ENCODE data around the gene CIT.

Gene CIT

DNA sequence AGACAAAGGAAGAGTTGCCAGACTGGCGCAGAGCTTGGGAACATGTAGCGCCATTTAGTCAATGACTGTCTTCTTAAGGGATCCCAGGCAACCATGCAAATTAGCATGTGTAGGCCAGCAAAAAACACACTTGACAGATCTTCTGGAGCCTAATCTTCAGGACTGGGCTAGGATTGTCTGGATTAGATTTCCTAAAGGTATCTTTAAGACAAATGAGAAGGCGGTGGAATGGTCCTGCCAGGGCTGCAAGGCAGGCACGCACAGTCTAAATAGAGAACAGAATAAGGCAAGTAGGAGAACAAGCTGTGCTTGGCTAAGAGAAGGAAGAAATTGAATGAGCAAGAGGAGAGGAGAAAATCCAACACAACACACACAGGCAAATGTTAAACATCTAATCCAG lies 80.0 kb downstream of the CIT start:
- DNase-seq, result no peak

GRCh38 chr12:119796292-119796691 lies 80.8 kb downstream of the CIT start:
- DNase-seq, result no peak

GRCh38 chr12:119791453-119791852 lies 85.7 kb downstream of the CIT start:
- DNase-seq, result no peak

- DNase-seq, result no peak
These were observed 88.3 kb downstream of the CIT start for GRCh38 chr12:119788786-119789185.

DNA sequence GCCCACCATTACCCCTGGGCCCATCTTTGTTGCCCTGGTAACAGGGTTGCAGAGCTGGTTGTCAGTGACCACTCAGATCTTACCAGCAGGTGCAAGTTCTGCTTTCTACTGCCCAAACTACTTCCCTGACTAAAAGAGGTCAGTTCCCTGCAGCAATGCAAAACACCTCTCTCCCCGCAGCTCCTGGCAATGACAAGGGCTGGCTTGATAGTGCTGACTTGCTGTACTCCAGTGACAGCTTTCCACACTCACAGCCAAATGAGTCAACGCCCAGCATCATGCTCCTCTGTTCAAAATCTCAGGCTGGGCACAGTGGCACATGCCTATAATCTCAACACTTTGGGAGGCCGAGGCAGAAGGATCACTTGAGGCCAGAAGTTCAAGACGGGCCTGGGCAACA lies 90.6 kb downstream of the CIT start:
- no peak for DNase-seq

DNA sequence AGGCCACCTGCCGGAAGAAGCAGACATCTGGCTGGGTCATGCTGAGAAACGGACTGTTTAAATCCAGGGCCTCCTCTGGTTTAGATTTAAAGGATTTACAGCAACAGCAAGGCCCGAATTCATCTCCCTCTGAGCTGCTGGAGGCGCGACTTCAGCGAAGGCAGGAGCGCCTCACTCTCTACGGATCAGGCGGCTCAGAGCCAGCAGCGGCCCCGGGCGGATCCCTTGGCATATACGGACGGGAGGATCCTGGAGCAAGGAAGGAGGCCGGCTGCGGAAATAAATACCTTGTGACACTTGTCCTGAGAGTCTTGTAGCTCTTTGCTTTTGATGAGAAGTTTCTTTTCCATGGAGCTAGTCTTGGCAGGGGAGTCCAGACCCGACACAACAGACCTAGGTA lies 92.4 kb downstream of the CIT start:
- DNase-seq, result no peak

DNA sequence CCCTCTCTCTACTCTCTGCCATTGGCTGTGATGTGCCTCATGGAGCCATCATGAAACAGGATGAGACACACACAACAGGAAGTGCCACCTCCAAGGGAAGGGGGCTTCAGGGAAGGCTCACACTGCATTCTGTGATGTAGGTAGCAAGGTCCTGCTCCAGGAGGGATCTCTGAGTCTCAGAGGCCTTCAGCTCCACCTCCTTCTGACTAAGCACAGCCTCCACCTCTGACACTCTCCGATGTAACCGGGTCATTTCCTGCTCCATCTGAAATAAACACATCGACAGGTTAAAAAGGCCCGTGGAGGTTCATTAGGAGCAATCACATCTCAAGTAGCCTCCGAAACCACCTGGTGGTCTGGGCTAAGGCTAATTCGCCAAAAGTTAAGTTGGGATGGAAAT lies 93.3 kb downstream of the CIT start:
- DNase-seq, result no peak

DNA sequence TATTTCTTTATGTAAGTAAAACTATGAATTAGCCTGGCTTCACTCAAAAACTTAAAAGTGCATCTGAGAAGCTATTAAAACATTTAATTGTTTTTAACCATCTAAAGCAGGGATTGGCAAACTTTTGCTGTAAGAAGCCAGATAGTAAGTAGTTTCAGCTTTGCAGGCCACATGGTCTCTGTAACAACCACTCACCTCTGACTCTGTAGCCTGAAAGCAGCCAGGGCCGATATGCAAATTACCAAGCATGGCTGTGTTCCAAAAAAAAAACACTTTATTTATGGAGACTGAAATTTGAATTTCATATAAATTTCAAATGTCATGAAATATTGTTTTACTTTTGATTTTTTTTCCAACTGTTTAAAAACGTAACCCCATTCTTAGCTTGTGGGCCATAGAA lies 95.3 kb downstream of the CIT start:
- no peak for DNase-seq

DNA sequence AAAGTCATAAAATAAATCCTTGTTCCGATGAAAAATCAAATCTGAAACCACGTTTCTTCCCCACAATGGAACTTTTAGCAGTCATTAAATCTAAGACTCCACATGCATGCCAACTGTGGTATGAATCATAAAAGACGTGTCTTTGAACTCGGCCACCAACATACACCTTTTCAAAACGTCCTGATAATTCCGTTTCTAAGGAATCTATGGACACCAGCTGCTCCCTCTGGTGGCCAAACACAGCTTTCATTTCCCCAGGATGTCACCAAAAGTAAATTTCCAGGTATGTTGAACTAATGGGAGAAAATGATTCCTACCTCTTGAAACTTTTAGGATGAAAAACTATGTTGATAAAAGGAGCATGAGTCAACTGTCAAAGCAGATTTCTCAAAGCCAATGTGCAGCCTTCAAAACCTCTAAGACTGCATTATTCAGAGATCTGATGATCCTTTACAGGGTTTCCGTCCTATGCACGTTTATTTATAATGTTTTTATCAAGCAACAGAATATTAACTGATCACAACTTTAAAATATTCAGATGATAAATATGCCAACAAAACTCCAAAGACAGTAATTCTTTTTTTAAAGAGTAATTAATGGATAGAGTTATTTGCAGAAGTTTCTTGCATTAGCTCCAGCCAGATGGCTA lies 96.2 kb downstream of the CIT start:
- DNase-seq, result peak; percentile 45

GRCh38 chr12:119775246-119775895 lies 101.7 kb downstream of the CIT start:
- DNase-seq, result no peak

DNA sequence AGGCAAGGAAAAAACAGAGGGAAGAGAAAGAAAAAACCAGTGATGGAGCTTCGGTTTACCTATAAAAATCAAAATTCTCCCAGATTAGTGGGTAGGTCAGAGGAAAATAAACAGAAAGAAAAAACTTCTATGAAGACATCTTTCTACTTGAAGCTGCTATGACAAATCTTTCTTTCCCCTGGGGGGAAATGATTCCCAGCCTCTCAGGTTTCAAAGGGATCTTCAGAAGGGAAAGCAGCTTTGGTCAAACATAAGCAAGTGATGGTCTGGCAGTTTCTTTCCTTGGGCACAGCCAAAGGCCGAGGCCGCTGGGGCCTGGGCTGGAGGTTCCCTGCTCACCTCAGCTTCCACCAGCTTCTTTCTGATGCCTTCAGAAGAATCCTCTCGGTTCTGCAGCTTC lies 104.7 kb downstream of the CIT start:
- no peak for DNase-seq

- no peak for DNase-seq
These were observed 107.0 kb downstream of the CIT start for GRCh38 chr12:119770146-119770545.

GRCh38 chr12:119762619-119763018 lies 114.5 kb downstream of the CIT start:
- DNase-seq, result no peak

DNA sequence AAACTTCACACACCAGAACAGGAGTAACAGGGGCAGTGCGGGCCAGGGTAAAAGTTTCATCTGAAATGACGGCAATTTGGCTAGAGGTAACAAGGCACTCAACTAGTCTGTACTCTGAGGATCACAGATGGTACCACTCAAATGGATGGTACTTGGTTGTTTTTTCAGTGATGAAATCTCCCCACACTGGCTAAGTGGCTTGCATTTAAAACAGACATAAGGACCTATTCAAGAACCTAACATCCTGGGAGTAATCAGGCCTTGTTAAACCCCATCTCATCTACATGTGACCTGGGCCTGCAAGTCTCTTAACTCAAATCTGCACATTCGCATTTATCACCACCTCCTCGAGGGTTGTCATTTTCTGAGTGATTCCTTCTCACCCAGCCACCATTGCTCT lies 118.4 kb downstream of the CIT start:
- no peak for DNase-seq

DNA sequence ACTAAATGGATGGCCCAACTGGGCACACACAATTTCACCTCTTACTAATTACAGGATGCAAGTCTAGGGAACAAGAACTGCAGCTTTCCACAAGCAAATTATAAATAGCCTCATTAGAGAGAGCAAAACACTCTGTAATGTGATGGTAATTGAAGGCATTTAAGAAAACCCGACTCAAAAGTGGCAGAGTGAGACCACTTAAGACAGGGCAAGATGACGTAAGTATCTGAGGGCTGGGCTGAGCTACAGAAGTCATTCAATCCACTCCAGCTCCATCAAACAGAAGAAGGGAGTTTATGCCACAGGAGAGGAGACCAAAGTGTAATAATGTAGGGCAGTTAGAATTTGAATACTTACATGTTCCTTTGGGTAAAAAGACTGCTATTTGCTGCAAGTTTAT lies 118.9 kb downstream of the CIT start:
- no peak for DNase-seq

DNA sequence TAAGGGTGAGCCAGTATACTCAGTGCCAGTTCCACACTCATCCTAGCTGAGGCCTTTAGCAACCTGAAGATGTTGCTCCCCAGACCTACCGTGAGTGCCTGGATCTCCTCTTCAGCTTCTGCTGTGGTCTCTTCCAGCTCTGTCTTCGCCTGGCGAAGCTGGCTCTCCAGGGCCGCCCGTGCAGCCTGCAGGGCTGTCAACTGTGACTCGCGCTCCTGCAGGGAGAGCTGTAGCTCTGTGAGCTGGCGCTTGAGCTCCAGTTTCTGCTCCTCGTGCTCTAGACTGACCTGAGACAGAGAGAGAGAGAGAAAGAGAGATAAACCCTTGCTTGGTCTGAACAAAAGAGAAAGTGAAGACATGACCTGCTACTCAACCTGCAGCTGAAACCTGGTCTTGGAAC lies 125.2 kb downstream of the CIT start:
- no peak for DNase-seq

DNA sequence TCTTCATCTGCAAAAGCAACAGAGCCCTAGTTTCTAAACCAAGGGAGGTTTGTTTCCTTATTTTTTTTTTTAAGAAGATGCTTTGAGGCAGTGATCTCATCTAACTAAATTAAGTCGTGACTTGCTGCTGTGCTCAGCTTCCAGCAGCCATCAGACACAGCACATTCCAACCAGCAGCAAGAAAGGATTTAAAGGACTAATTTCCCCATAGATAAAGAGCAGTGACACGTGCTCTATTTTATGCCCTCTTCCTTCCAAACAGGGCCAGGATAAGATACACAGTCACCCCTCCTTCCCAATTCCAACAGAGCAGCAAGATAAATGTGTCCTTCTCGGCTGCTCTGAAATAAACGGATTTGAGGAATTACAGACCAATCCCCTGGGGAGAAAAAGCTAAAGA lies 127.5 kb downstream of the CIT start:
- DNase-seq, result no peak

DNA sequence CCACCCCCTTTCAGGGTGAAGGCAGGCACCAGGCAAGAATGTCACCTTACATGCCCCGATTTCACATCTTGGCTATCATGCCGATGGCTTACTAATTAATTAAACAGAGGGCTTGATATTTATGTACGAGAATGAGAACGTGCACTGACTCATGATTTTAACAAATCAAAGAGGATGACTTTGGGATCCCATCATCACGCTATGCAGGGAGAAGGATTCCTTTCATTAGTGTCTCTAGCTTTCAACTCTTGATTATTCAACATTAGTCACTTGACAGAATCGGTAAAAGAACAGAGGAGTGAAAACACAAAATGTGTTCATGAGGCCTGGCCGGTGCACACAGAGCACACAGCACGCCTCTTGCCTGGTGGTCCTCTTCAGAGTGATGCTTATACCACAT lies 128.6 kb downstream of the CIT start:
- no peak for DNase-seq

DNA sequence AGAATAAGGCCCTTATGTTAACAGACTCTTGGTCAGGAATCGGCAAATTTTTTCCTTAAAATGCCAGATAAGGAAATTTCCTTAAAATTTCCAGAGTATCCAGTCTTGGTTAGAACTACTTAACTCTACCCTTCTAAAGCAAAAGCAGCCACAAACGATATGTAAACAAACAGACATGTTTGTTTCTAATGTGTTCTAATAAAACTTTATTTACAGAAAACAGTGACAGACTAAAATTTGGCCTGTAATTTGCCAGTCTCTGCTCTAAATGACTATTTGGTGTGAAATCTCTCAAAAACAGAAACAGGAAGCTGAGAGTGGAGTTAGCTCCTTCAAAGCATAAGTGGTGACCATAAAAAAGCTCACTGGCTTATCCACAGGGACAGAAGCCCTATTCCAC lies 131.0 kb downstream of the CIT start:
- DNase-seq, result no peak

DNA sequence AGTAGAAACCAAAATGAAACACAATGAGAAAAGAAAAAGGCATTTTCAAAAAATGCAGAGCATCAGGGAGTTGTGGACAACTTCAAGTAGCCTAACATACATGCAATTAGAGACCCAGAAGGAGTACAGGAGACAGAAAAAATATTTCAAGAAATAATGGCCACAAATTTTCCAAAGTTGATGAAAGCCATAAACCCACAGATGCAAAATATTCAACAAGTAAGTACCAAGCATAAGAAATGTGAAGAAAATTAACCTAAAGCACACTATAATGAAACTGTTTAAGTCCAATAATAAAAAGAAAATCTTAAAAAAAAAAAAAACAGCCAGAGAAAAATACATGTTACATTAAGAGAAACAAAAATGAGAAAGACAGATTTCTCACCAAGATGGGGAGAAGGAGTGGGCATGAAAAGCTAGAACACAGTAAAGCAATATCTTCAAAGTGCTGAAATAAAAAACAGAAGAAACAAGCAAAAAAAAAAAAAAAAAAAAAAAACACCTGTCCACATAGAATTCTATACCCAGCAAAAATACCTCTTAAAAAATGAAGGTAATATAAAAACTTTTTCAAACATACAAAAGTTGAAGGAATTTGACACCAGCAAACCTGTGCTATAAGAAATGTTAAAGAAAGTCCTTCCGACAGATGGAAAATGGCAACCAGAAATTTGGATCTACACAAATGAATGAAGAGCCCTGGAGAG lies 132.1 kb downstream of the CIT start:
- no peak for DNase-seq

DNA sequence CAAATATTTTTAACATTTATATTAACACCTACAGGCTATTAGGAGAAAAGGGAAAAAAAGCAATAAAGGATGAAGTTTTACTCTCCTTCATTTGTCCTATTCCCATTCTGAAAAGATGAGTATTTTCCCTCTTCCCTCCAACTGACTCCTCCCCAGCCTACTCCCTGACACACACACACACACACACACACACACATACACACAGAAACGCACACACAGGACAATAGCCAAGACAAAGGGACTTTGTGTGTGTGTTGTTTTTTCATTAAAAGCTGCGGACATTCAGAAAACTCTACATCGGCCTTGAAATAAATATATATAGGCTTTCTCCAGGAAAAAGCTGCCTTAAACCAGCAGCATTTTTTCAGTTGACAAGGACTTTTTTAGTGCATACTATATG lies 134.4 kb downstream of the CIT start:
- DNase-seq, result no peak

- no peak for DNase-seq
These were observed 136.3 kb downstream of the CIT start for GRCh38 chr12:119740830-119741229.

DNA sequence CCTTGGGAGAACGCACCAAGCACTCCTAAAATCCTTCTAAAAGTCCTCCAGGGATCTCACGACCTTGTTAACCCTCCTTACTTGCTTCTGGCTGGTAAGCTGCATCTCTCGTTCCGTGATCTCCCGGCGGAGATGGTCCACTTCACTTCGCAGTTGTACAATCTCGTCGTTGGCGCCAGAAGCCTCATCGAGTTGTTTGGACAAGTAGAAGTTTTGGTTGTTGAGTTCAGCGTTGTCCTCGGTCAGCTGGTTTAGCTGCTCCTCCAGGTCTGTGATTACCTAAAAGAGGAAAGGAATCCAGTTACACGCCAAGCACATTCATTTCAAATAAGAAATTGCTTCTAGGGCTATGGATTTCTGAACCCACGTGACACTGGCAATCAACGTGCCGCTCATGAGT lies 142.0 kb downstream of the CIT start:
- DNase-seq, result no peak

DNA sequence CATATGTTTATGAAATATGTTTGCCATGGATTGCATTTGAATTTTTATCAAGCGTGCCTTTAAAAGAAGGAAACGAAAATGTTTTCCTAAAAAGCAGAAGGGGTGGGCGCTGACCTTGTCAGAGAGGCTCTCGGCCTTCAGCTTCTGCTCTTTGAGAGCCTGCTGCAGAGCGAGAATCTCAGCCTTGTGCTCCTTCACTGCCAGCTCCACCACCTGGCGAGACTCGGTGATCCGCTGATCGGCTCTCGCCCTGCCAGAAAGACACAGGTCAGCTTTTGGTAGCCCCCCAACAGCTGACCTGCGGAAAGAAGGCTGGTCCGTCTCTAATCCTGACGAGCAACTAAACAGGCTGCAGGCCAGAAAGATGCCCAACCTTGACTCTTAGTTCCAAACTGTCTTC lies 146.7 kb downstream of the CIT start:
- no peak for DNase-seq

GRCh38 chr12:119729871-119730270 lies 147.2 kb downstream of the CIT start:
- DNase-seq, result no peak

All from NCI-H69 (cell line).